Skeletal muscle tissue (tissue), 4 donors: ENCODE measurements around the gene ANKRD53. TPM values are rescaled to one million over a fixed set of nuclear protein-coding genes. Genes with fewer than 3 reads are reported as not detected.

Experiments
- H3K27ac ChIP-seq: one replicate; pipeline ENCODE4 v1.7.0; 2013; ENCODE audit warnings: mild to moderate bottlenecking, low read depth, low read length, inconsistent platforms
- H3K27me3 ChIP-seq, 3 donors: one replicate each; pipeline ENCODE4 v1.7.0; 2013; ENCODE audit warnings: low read length in 3 of 3; ENCODE audit not compliant: control insufficient read depth in 3 of 3, insufficient read depth in 3 of 3
- H3K36me3 ChIP-seq, 3 donors: one replicate each; pipeline ENCODE4 v1.7.0; 2013; ENCODE audit warnings: low read length in 3 of 3; ENCODE audit not compliant: control insufficient read depth in 3 of 3, insufficient read depth in 3 of 3
- H3K4me1 ChIP-seq, 3 donors: one replicate each; pipeline ENCODE4 v1.7.0; 2013; ENCODE audit warnings: low read length in 3 of 3, mild to moderate bottlenecking in 3 of 3; ENCODE audit not compliant: control insufficient read depth in 3 of 3, insufficient read depth in 3 of 3
- H3K4me3 ChIP-seq, 3 donors: one replicate each; pipeline ENCODE4 v1.7.0; 2013; ENCODE audit warnings: low read length in 3 of 3
- H3K9ac ChIP-seq, 3 donors: one replicate each; pipeline ENCODE4 v1.7.0; 2013; ENCODE audit warnings: low read length in 3 of 3, mild to moderate bottlenecking in 3 of 3, moderate library complexity in 2 of 3, low read depth in 1 of 3
- H3K9me3 ChIP-seq, 3 donors: one replicate each; pipeline ENCODE4 v1.7.0; 2013; ENCODE audit warnings: low read length in 3 of 3; ENCODE audit not compliant: control insufficient read depth in 3 of 3
- total RNA-seq: library from RNA; depleted of rRNA; stranded (reverse); fragments of >200 nt; gene quantifications from one replicate; pipeline ENCODE4 v1.2.3, GENCODE V29; 2014
- donor health status: Osteomylitis.

ANKRD53 gene
- total RNA-seq, 1 donor from 2014 or later, result 0.52 TPM

DNA sequence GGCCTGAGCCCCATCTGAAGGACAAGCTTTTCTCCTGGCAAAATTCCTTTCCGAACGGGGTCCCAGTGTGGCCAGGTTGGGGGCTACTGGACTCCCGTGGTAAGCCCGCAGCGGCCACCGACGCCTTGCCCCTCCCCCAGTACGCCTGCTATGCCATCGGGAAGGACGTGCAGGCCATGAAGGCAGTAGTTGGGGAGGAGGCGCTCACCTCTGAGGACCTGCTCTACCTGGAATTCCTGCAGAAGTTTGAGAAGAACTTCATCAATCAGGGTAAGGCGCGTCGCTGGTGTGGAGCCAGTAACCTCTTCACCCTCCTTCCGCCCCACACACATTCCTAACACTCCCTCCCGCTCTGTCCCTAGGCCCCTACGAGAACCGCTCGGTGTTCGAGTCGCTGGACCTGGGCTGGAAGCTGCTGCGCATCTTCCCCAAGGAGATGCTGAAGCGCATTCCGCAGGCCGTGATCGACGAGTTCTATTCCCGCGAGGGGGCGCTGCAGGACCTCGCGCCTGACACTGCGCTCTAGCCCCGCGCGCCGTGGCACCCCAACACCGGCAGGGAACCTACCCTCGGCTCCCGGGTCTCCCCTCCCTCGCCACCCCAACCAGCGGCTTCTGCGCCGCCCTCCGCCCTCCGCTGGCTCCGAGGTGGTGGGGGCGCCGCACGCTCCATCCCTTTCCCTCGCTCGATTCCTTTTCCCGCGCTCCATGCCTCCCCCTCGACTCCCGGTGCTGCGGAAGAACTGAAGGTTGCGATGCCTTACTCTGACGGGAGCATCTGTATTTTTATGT is 13.6 kb upstream of the ANKRD53 start:
- H3K9me3 ChIP-seq, result no peaks in the 10 kb centered on the region
- H3K4me1 ChIP-seq, result peaks cover 2 to 6% (median 4%) of the 10 kb centered on the region in 3 donors
- H3K9ac ChIP-seq, result peak overlapping the region in 1 of 3 donors; percentile 25
- H3K27ac ChIP-seq, result no peak overlapping the region
- peak overlapping the region; percentile 49 to 60 (median 54) for H3K4me3 ChIP-seq
- H3K27me3 ChIP-seq, result peaks cover 22 to 44% (median 27%) of the 10 kb centered on the region in 3 donors
- no peaks in the 10 kb centered on the region for H3K36me3 ChIP-seq

DNA sequence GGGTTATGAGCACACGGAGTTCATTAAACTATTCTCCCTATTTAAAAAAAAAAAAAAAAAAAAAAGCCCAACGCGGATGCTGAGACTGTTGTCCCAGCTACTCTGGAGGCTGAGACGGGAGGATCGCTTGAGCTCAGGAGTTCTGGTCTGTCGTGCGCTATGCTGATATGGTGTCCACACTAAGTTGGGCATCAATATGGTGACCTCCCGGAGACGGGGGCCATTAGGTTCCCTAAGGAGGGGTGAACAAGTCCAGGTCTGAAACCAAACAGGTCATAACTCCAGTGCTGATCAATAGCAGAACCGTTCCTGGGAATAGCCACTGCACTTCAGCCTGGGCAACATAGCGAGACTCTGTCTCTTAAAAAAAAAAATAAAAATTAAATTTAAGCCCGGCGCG is 12.9 kb upstream of the ANKRD53 start:
- Histone ChIP-seq H3K27ac (no peak overlapping the region), H3K4me3 (no peak overlapping the region), H3K36me3 (no peaks in the 10 kb centered on the region), H3K9ac (no peak overlapping the region), H3K9me3 (no peaks in the 10 kb centered on the region), H3K4me1 (peaks cover 2 to 6% (median 4%) of the 10 kb centered on the region in 3 donors), H3K27me3 (peaks cover 22 to 38% (median 23%) of the 10 kb centered on the region in 3 donors)

DNA sequence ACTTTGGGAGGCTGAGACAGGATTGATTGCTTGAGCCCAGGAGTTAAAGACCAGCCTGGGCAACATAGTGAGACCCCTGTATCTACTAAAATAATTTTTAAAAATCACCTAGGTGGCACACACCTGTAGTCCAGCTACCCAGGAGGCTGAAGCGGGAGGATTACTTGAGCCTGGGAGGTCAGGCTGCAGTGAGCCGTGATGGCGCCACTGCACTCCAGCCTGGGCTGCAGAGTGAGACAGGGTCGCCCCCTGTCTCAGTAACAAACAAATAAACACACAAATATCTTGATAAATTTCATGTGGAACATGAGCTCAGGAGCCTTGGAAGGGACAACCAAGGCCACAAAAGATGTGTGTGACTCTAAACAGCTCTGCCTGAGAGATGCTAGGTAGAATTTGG is 11.7 kb upstream of the ANKRD53 start:
- Histone ChIP-seq H3K9ac (no peak overlapping the region), H3K27ac (no peak overlapping the region), H3K9me3 (no peaks in the 10 kb centered on the region), H3K4me3 (no peak overlapping the region), H3K4me1 (peaks cover 2 to 6% (median 4%) of the 10 kb centered on the region in 3 donors), H3K27me3 (peaks cover 18 to 32% (median 22%) of the 10 kb centered on the region in 3 donors), H3K36me3 (no peaks in the 10 kb centered on the region)

DNA sequence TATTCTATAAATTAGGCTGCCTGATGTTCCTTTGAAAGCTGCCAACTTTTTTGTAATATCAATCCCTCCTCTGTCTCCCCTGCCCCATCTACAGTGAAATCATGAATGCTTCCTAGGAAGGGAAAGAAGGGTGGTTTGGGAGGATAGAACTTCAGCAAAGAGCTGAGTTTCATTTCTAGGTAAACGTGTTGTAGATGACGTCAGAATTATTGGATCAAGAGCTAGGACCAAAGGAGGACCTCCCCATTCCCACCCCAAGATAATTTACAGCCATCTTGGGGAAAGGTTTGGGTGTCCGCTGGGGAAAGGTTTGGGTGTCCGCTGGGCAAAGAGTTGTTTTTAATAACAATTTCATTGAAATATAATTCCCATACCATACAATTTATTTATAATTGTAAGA is 11.2 kb upstream of the ANKRD53 start:
- no peaks in the 10 kb centered on the region for H3K9me3 ChIP-seq
- no peak overlapping the region for H3K9ac ChIP-seq
- no peaks in the 10 kb centered on the region for H3K36me3 ChIP-seq
- H3K27ac ChIP-seq, result no peak overlapping the region
- H3K4me3 ChIP-seq, result no peak overlapping the region
- H3K4me1 ChIP-seq, result peaks cover 2 to 6% (median 4%) of the 10 kb centered on the region in 3 donors
- H3K27me3 ChIP-seq, result peaks cover 18 to 29% (median 22%) of the 10 kb centered on the region in 3 donors

DNA sequence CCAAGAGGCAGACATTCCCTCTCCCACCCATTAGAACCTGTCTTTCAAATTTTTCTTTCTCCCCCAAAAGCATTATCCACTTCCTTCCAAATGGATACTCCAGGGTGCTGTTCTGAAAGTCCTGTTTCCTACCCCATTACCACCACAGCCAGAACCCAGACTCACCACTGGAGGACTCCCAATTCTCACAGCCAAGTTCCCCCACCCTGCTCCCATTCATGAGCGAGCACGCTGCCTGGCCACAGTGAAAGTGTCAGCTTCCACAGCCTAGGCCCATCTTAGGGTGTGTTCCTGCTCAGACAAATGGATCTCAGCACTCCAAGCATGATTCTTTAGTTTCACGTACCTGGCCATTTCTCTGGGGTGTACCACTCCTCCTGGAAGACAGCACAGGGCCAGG is 3.8 kb upstream of the ANKRD53 start:
- no peak overlapping the region for H3K9ac ChIP-seq
- peaks cover 0 to 2% (median 0%) of the 10 kb centered on the region in 3 donors for H3K27me3 ChIP-seq
- H3K4me1 ChIP-seq, result peaks cover 3 to 14% (median 7%) of the 10 kb centered on the region in 3 donors
- no peaks in the 10 kb centered on the region for H3K9me3 ChIP-seq
- peaks cover 0 to 1% (median 0%) of the 10 kb centered on the region in 3 donors for H3K36me3 ChIP-seq
- H3K4me3 ChIP-seq, result no peak overlapping the region
- H3K27ac ChIP-seq, result no peak overlapping the region

DNA sequence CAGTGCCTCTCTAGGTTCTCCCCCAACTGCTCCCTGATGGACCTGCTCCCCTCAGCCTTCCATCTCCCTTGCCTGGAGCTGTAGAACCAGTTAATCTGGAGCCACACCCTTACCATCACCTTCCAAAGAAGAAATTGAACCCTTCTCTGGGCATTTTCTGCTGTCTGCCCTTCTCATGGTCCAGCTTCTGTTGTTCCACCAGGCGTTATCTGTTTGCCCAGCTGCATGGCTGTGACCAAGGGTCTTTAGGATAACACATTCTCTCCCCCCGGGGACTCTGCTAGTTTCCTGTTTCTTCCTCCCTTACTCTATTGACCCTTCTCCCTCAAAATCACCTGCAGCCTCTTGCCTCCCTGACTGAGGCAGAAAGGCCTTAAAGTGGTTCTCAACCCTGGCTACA is 3.2 kb upstream of the ANKRD53 start:
- peaks cover 0 to 2% (median 0%) of the 10 kb centered on the region in 3 donors for H3K27me3 ChIP-seq
- H3K4me3 ChIP-seq, result no peak overlapping the region
- peaks cover 3 to 14% (median 7%) of the 10 kb centered on the region in 3 donors for H3K4me1 ChIP-seq
- H3K36me3 ChIP-seq, result peaks cover 0 to 3% (median 0%) of the 10 kb centered on the region in 3 donors
- H3K9ac ChIP-seq, result no peak overlapping the region
- H3K27ac ChIP-seq, result no peak overlapping the region
- no peaks in the 10 kb centered on the region for H3K9me3 ChIP-seq

DNA sequence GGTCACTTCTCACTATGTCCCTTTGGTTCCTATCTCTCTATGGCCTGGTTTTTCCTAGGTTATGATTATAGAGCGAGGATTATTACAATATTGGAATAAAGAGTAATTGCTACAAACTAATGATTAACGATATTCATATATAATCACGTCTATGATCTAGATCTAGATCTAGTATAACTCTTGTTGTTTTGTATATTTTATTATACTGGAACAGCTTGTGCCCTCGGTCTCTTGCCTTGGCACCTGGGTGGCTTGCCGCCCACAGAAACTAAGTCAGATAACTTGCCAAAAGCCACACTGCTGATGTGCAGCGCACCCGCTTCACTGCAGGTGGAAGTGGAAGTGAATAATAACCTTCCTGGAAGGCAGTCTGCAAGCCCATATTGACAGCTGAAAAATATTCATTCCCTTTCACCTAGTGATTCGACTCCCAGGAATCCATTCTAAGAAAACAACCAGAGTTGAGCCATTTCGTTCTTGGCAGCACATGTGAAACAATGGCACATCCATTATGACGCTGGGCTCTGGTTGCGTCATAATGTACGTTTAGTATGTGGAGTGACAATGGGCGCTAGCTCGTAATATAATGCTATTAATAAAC is 725 bp upstream of the ANKRD53 start:
- peaks cover 0 to 3% (median 0%) of the 10 kb centered on the region in 3 donors for H3K36me3 ChIP-seq
- H3K9me3 ChIP-seq, result no peaks in the 10 kb centered on the region
- peaks cover 3 to 14% (median 7%) of the 10 kb centered on the region in 3 donors for H3K4me1 ChIP-seq
- H3K9ac ChIP-seq, result no peak overlapping the region
- H3K4me3 ChIP-seq, result peak overlapping the region; percentile 69 to 88 (median 81)
- H3K27me3 ChIP-seq, result peaks cover 0 to 2% (median 0%) of the 10 kb centered on the region in 3 donors
- peak overlapping the region; percentile 63 for H3K27ac ChIP-seq

DNA sequence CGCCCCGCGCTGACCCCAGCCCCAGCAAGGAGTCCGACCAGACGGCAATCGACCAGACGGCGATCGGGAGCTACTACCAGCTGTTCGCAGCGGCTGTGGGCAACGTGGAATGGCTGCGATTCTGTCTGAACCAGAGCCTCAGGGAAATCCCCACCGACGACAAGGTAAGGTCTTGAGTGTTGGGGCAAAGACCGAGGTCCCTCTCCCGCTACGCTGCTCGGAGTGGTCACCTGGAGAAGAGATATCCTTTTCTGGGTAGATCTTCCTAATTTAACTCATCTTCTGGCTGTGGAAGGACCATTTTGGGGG is 704 bp downstream of the ANKRD53 start:
- peak overlapping the region; percentile 36 for H3K27ac ChIP-seq
- peak overlapping the region in 1 of 3 donors; percentile 70 for H3K9ac ChIP-seq
- H3K4me1 ChIP-seq, result peaks cover 3 to 14% (median 7%) of the 10 kb centered on the region in 3 donors
- peaks cover 0 to 3% (median 0%) of the 10 kb centered on the region in 3 donors for H3K36me3 ChIP-seq
- no peaks in the 10 kb centered on the region for H3K9me3 ChIP-seq
- H3K4me3 ChIP-seq, result peak overlapping the region; percentile 43 to 81 (median 57)
- peaks cover 0 to 2% (median 0%) of the 10 kb centered on the region in 3 donors for H3K27me3 ChIP-seq

DNA sequence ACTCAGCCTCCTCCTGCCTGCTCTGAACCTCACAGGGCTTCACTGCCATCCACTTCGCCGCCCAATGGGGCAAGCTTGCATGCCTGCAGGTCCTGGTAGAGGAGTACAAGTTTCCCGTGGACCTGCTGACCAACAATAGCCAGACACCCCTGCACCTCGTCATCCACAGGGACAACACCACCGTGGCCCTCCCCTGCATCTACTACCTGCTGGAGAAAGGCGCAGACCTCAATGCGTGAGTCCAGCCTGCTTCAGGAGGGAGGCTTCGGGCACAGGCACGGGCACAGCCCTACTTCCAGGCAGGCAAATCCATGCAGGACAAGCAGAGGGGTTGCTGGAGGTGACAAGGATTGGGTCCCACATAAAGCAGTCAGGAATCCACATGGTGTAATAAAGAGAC is 1.2 kb downstream of the ANKRD53 start:
- no peaks in the 10 kb centered on the region for H3K9me3 ChIP-seq
- peaks cover 0 to under 1% (median 0%) of the 10 kb centered on the region in 3 donors for H3K27me3 ChIP-seq
- no peak overlapping the region for H3K9ac ChIP-seq
- H3K27ac ChIP-seq, result no peak overlapping the region
- peaks cover 0 to 3% (median under 1%) of the 10 kb centered on the region in 3 donors for H3K36me3 ChIP-seq
- H3K4me3 ChIP-seq, result no peak overlapping the region
- peaks cover 3 to 14% (median 7%) of the 10 kb centered on the region in 3 donors for H3K4me1 ChIP-seq

DNA sequence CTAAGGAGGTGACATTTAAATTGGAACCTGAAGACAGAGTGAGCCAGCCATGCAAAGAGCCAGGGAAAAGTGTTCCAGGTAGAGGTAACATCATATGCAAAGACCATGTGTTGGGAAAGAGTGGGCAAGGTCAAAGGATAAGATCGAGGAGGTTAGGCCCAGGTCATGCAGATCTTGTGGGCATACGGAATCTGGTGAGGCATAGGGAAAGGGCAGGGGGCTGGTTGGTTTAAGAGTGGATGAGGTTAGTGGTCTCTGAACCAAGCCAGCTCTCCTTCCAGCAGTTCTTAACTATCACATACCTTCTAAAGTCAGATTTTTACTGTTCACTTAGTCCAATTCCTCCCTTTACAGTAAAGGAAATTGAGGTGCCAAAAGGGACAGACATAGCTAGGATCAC is 3.0 kb downstream of the ANKRD53 start:
- Histone ChIP-seq H3K9me3 (no peaks in the 10 kb centered on the region), H3K9ac (no peak overlapping the region), H3K36me3 (peaks cover 9 to 15% (median 13%) of the 10 kb centered on the region in 3 donors), H3K27ac (no peak overlapping the region), H3K4me3 (no peak overlapping the region), H3K27me3 (no peaks in the 10 kb centered on the region), H3K4me1 (peaks cover 3 to 14% (median 7%) of the 10 kb centered on the region in 3 donors)
